ENCODE data around the gene SLC25A45.

The SLC25A45 gene

DNA sequence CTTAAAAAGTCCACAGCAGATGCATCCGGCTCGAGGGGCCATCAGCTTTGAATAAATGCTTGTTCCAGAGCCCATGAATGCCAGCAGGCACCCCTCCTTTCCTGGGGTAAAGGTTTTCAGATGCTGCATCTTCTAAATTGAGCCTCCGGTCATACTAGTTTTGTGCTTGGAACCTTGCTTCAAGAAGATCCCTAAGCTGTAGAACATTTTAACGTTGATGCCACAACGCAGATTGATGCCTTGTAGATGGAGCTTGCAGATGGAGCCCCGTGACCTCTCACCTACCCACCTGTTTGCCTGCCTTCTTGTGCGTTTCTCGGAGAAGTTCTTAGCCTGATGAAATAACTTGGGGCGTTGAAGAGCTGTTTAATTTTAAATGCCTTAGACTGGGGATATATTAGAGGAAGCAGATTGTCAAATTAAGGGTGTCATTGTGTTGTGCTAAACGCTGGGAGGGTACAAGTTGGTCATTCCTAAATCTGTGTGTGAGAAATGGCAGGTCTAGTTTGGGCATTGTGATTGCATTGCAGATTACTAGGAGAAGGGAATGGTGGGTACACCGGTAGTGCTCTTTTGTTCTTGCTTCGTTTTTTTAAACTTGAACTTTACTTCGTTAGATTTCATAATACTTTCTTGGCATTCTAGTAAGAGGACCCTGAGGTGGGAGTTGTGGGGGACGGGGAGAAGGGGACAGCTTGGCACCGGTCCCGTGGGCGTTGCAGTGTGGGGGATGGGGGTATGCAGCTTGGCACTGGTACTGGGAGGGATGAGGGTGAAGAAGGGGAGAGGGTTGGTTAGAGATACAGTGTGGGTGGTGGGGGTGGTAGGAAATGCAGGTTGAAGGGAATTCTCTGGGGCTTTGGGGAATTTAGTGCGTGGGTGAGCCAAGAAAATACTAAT is 42.0 kb upstream of the SLC25A45 start:
- Mint-ChIP-seq H3K9me3 (ENCODE audit: low read depth) (no peaks in the 10 kb centered on the region), H3K36me3 (peaks cover 28% of the 10 kb centered on the region), H3K27me3 (no peaks in the 10 kb centered on the region), H3K4me3 (peak overlapping the region; percentile 99), H3K27ac (peak overlapping the region; percentile 99), H3K4me1 (ENCODE audit: low read depth) (peaks cover 60% of the 10 kb centered on the region)

DNA sequence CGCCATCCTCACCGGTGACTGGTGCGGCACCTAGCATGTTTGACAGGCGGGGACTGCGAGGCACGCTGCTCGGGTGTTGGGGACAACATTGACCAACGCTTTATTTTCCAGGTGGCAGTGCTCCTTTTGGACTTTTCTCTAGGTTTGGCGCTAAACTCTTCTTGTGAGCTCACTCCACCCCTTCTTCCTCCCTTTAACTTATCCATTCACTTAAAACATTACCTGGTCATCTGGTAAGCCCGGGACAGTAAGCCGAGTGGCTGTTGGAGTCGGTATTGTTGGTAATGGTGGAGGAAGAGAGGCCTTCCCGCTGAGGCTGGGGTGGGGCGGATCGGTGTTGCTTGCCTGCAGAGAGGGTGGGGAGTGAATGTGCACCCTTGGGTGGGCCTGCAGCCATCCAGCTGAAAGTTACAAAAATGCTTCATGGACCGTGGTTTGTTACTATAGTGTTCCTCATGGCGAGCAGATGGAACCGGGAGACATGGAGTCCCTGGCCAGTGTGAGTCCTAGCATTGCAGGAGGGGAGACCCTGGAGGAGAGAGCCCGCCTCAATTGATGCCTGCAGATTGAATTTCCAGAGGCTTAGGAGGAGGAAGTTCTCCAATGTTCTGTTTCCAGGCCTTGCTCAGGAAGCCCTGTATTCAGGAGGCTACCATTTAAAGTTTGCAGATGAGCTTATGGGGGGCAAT is 41.2 kb upstream of the SLC25A45 start:
- no peaks in the 10 kb centered on the region for H3K9me3 Mint-ChIP-seq (ENCODE audit: low read depth)
- no peaks in the 10 kb centered on the region for H3K27me3 Mint-ChIP-seq
- H3K4me3 Mint-ChIP-seq, result peak overlapping the region; percentile 99
- peak overlapping the region; percentile 99 for H3K27ac Mint-ChIP-seq
- peaks cover 28% of the 10 kb centered on the region for H3K36me3 Mint-ChIP-seq
- H3K4me1 Mint-ChIP-seq (ENCODE audit: low read depth), result peaks cover 58% of the 10 kb centered on the region

DNA sequence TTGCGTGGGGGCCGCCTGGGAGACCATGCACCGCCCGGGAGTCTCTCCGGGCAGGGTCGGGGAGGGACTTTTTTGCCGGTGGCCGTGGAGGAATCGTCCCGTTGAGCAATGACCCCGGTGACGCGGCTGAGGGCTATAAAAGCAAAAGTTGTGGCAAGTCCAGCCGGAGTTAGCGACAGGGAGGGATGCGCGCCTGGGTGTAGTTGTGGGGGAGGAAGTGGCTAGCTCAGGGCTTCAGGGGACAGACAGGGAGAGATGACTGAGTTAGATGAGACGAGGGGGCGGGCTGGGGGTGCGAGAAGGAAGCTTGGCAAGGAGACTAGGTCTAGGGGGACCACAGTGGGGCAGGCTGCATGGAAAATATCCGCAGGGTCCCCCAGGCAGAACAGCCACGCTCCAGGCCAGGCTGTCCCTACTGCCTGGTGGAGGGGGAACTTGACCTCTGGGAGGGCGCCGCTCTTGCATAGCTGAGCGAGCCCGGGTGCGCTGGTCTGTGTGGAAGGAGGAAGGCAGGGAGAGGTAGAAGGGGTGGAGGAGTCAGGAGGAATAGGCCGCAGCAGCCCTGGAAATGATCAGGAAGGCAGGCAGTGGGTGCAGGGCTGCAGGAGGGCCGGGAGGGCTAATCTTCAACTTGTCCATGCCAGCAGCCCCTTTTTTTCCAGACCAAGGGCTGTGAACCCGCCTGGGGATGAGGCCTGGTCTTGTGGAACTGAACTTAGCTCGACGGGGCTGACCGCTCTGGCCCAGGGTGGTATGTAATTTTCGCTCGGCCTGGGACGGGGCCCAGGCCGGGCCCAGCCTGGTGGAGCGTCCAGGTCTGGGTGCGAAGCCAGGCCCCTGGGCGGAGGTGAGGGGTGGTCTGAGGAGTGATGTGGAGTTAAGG is 40.4 kb upstream of the SLC25A45 start, which contains the start of gene NEAT1:
NEAT1 (plus strand) TSS at position 166 of the 883 bp plus-strand sequence.
- peaks cover 28% of the 10 kb centered on the region for H3K36me3 Mint-ChIP-seq
- no peaks in the 10 kb centered on the region for H3K27me3 Mint-ChIP-seq
- H3K4me3 Mint-ChIP-seq, result peak within 1 kb of the TSS; percentile 99
- H3K9me3 Mint-ChIP-seq (ENCODE audit: low read depth), result no peaks in the 10 kb centered on the region
- H3K4me1 Mint-ChIP-seq (ENCODE audit: low read depth), result peaks cover 56% of the 10 kb centered on the region
- peak within 1 kb of the TSS; percentile 99 for H3K27ac Mint-ChIP-seq

DNA sequence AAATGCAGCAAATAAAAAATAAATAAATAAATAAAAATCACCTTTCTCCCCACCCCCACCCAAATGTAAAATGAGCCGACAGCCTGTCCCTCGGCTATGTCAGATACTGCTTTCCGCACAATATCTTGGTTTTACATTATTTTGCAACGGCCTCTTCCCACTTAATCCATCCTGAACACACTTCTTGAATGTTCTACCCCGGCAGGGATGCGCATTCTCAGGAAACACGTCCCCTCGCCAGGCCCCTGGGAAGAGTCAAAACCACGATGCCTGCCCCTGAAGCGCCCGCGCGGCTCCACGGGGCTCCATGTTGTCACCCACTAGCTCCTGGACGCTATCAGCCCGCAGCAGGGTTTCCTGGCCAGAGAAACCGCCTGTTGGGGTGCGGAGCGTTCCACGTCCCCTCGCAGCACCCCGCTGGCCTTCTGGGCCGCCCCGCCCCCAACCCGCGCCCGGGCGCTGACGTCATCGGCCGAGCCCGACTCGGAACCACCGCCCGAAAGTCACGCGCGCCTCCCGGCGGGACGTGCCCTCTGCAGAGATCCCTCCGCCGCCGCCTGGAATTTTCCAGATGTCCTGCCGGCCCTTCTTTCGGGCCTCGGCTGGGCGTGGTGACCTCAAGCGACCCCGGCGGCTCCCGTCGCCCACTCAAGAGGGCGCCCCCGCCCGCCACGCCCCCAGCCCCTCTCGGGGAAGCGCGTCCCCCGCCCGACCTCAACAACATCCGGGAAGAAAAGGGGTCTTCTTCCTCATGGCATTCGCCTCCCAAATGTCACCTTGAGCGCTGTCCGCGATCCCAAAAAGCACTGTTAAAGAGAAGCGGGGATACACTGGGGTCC is 39.6 kb upstream of the SLC25A45 start:
- Mint-ChIP-seq H3K4me3 (peak overlapping the region; percentile 99), H3K4me1 (ENCODE audit: low read depth) (peaks cover 56% of the 10 kb centered on the region), H3K9me3 (ENCODE audit: low read depth) (no peaks in the 10 kb centered on the region), H3K27ac (peak overlapping the region; percentile 99), H3K27me3 (no peaks in the 10 kb centered on the region), H3K36me3 (peaks cover 22% of the 10 kb centered on the region)

DNA sequence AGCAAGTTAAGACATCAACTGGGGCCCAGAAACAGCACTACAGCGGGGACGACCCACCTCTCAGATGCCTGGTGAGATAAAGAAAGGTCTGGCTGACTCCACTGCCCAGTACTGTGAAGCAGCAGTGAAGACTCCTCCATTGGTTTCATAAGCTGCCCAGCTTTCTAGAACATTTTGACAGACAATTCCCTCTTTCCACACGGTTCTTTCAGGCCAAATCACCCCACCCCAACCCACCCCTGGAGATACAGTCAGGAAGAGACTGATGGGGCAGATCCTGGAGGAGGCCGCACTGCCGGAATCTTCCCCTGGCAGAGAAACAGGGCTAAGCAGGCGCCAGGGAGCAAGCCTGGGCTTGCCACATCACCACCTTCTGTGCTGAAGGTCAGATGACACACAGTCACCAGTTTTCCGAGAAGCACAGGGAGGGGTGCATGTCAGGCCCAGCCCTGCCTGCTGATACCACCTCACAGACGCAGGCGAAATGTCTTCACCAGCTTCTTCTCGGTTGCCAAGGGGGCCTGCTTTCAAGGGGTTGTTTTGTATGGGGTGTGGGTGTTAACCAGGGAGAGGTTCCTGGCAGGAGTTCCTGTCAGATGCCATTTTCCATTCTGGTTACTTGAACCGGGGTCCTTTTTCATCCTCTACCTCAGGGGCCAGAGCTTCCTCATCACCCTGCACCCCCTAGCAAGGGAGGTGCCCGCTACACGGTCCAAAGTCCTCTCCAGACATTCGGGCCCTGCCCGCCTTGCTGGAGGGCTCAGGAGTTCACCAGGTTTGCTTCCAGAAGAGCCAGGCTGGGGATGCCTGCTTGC is 38.7 kb upstream of the SLC25A45 start:
- Mint-ChIP-seq H3K27ac (peak overlapping the region; percentile 99), H3K27me3 (no peaks in the 10 kb centered on the region), H3K9me3 (ENCODE audit: low read depth) (no peaks in the 10 kb centered on the region), H3K4me3 (peak overlapping the region; percentile 99), H3K36me3 (peaks cover 16% of the 10 kb centered on the region), H3K4me1 (ENCODE audit: low read depth) (peaks cover 55% of the 10 kb centered on the region)

DNA sequence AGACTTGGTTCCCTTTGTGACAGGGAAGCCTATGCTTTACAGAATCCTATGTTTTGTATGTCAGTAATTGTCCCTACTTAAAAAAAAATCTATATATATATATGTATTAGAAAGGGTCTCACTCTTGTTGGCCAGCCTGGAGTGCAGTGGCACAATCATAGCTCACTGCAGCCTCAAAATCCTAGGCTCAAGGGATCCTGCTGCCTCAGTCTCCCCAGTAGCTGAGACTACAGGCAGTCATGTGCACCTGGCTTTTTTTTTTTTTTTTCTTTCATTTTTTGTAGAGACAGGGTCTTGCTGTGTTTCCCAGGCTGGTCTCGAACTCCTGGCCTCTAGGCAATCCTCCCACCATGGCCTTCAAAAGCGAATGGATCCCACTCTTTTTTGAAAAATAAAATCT is 38.1 kb upstream of the SLC25A45 start:
- peak overlapping the region; percentile 99 for H3K27ac Mint-ChIP-seq
- peaks cover 59% of the 10 kb centered on the region for H3K4me1 Mint-ChIP-seq (ENCODE audit: low read depth)
- peaks cover 14% of the 10 kb centered on the region for H3K36me3 Mint-ChIP-seq
- H3K27me3 Mint-ChIP-seq, result no peaks in the 10 kb centered on the region
- peak overlapping the region; percentile 99 for H3K4me3 Mint-ChIP-seq
- H3K9me3 Mint-ChIP-seq (ENCODE audit: low read depth), result no peaks in the 10 kb centered on the region

DNA sequence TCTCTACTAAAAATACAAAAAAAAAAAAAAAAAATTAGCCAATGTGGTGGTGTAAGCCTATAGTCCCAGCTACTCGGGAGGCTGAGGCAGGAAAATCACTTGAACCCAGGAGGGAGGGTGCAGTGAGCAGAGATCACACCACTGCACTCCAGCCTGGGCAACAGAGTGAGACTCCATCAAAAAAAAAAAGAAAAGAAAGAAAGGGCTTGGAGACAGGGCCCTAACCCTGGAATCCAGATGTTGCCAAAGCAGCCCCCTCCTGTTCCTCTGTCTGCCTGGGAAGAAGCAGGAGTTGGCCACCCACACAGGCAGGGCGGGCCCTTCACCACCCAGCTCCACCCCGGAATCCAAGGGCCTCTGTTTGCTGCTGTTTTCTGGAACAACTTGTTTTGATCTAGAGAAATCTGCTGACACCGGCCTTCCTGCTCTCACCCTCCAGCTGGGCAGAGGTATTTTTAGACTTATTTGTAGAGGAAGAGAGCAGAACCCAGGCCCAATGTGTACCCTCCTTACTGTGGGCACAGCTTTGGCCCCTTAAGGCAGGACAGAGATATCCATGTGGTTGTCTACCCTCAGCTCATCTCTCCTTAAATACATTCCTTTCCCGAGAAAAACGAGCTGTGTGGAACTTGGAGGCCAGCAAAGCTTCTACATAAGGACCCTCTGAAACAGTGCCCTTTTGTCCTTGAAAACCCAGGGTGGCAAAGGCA is 37.5 kb upstream of the SLC25A45 start:
- H3K9me3 Mint-ChIP-seq (ENCODE audit: low read depth), result no peaks in the 10 kb centered on the region
- peaks cover 60% of the 10 kb centered on the region for H3K4me1 Mint-ChIP-seq (ENCODE audit: low read depth)
- peak overlapping the region; percentile 99 for H3K27ac Mint-ChIP-seq
- no peaks in the 10 kb centered on the region for H3K27me3 Mint-ChIP-seq
- peak overlapping the region; percentile 86 for H3K4me3 Mint-ChIP-seq
- H3K36me3 Mint-ChIP-seq, result peaks cover 14% of the 10 kb centered on the region

DNA sequence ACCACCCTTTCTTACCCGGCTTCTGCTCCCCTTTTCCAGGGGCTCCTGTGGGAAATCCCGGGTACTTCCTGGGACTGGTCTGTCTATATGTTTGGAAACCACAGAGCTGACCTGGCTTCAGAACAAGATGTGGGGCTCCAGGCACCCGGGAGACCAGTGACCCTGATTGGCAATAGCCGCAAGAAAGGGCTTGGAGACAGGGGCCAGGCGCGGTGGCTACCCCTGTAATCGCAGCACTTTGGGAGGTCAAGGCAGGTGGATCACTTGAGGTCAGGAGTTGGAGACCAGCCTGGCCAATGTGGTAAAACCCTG is 37.0 kb upstream of the SLC25A45 start:
- Mint-ChIP-seq H3K36me3 (peaks cover 11% of the 10 kb centered on the region), H3K4me1 (ENCODE audit: low read depth) (peaks cover 58% of the 10 kb centered on the region), H3K9me3 (ENCODE audit: low read depth) (no peaks in the 10 kb centered on the region), H3K27ac (peak overlapping the region; percentile 99), H3K27me3 (no peaks in the 10 kb centered on the region), H3K4me3 (peak overlapping the region; percentile 86)

DNA sequence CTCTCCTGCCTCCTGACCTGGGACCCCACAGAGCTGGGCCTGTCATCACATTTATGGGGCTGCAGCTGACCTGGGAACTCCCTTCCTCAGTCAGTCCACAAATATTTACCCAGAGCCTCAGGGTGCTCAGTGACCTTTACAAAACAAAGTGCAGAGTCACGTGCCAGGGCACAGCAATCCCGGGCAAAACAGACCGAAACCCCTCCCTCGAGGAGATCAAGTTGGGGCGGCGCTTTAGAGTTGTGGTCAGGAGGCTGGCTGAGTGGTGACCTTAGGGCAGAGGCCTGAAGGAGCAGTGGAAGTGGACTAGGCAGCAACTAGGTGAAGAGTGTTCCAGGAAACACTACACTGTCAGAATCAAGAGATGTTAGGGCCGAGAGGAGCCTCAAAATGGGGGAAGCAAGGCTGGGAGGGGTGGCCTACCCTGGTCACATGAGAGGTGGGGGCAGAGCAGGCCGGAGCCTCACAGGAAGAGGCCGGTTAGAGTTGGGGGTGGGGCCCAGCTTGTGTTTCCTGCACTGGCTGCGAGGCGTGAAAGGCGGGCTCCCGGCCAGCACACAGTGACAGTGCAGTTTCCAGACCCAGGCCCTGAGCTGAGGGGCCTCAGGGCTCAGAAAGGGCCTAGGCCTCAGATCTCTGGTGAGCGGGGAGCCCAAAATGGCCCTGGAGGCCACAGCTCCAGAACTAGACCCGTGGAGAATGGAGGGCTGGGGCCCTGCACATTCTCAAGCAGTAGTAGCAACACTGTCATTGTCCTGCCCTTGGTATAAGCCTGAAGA is 36.4 kb upstream of the SLC25A45 start:
- Mint-ChIP-seq H3K9me3 (ENCODE audit: low read depth) (no peaks in the 10 kb centered on the region), H3K36me3 (peaks cover 8% of the 10 kb centered on the region), H3K27me3 (no peaks in the 10 kb centered on the region), H3K27ac (peak overlapping the region; percentile 99), H3K4me3 (peak overlapping the region; percentile 86), H3K4me1 (ENCODE audit: low read depth) (peaks cover 56% of the 10 kb centered on the region)

DNA sequence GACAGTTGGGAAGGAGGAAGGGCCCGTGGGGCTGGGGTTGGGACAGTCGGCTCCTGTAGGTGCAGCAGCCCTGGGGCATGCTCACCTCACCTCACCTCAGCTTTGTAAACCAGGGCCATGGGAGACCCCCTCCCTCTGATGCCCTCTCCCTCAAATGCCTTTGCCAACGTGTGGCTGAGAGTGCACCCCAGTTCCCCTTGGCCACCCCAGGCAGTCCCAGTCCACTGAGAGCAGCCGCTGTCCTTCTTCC is 35.9 kb upstream of the SLC25A45 start:
- H3K4me3 Mint-ChIP-seq, result peak overlapping the region; percentile 86
- H3K36me3 Mint-ChIP-seq, result peaks cover 5% of the 10 kb centered on the region
- H3K27ac Mint-ChIP-seq, result peak overlapping the region; percentile 99
- no peaks in the 10 kb centered on the region for H3K27me3 Mint-ChIP-seq
- H3K4me1 Mint-ChIP-seq (ENCODE audit: low read depth), result peaks cover 56% of the 10 kb centered on the region
- H3K9me3 Mint-ChIP-seq (ENCODE audit: low read depth), result no peaks in the 10 kb centered on the region

DNA sequence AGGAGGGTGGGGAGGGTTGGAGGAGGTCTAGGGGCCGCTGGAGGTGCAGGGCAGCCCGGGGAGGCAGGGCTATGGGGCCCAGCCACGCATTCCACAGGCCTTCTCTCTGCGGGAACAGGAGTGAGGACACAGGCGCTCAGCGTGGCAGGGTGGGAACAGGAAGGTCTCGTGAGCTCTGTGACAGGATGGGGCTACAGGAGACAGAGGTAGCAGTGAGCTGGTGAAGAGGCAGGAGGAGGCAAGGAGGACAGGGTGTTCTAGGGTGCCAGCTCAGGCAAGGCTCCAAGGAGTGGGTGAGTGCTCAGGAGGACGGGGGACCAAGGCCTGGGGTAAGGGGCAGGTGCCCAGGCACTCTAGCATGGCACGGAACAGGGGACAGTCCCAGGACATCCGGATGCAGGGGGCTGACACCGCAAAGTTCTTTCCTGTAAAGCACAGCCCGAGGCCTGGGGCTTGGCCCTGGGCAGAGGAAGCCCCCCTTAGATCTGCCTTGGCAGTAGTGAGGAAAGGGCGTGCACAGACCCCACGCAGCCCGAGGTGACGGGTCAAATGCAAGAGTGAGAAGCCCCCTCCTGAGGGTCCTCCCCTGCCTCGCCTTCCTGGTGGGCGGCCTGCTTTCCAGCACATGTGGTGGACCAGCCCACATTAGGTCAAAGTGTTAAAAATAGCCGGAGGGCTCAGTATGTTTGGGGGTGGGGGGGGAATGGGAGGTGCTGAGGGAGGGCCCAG is 35.4 kb upstream of the SLC25A45 start:
- no peaks in the 10 kb centered on the region for H3K27me3 Mint-ChIP-seq
- H3K4me1 Mint-ChIP-seq (ENCODE audit: low read depth), result peaks cover 55% of the 10 kb centered on the region
- H3K27ac Mint-ChIP-seq, result peak overlapping the region; percentile 99
- no peaks in the 10 kb centered on the region for H3K9me3 Mint-ChIP-seq (ENCODE audit: low read depth)
- peaks cover 3% of the 10 kb centered on the region for H3K36me3 Mint-ChIP-seq
- peak overlapping the region; percentile 86 for H3K4me3 Mint-ChIP-seq
